Sigmoid colon (tissue), 4 donors: ENCODE data around the gene EHHADH.

Experiments used
- EP300 ChIP-seq, 4 donors: sonication (generic); formaldehyde crosslinking; IDR thresholded peaks; one replicate each; pipeline ENCODE4 v1.6.1; 2017; ENCODE audit warnings: antibody characterized with exemption in 4 of 4
- POLR2A ChIP-seq, 2 donors: fragments of 450-650 bp; IDR thresholded peaks; one replicate each; pipeline ENCODE4 v1.6.1; 2016; ENCODE audit warnings: antibody characterized with exemption in 2 of 2, mild to moderate bottlenecking in 2 of 2, moderate library complexity in 2 of 2
- POLR2AphosphoS5 ChIP-seq, 4 donors: sonication (generic); formaldehyde crosslinking; IDR thresholded peaks; one replicate each; pipeline ENCODE4 v1.6.1; 2017; ENCODE audit warnings: antibody characterized with exemption in 4 of 4
- TF ChIP-seq, protein P1 (sequence below), 4 experiments: fragments of 450-650 bp in 3 of 4; fragments of 200-600 bp in 1 of 4; IDR thresholded peaks; one replicate each; pipeline ENCODE4 v1.5.1; 2016 to 2019; ENCODE audit warnings: antibody characterized with exemption in 4 of 4, mild to moderate bottlenecking in 3 of 4, moderate library complexity in 2 of 4

DNA sequence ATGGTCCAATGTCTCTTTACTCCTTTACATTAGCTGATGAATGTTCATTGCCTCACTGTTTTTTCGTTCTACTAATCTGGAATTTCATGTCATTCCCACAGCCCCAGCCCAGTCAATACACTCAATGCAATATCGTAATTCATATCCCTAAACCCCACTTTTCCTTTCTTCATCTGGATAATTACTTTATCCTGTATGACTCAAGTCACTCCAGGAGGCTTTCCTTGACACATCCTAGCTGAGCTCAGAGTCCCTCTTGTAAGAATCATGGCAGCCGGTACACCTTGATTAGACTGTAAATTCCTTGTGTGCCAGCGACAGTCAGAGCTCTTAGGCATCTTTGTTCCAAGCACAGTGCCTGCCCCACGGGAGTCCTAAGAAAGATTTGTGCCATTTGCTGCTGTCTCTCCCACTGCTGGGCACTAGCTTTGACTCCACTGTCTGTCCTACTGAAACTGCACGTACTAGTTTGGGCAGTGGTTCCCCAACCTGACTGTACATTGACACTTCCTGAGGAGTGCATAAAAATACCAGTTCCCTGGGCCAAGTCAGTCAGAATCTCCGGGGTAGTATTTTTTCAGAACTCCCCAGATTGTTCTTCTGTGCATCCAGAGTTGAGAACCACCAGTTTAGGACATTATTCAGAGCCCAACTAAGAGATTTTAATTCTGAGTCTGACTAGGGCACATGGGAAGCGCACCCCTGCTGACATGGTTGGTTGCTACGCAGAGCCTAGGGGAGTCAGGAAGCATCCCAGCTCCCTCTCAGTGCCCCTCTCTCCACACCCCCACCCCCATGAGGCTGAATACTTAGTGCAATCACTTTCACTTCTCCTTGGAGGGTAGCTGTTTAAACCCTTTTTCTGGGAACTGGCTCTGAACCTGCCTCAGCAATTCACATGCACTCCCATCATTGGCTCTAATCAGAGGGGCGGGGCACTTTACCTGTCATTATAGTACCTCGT, 81.5 kb downstream of the EHHADH start:
- TF ChIP-seq, protein P1, sequence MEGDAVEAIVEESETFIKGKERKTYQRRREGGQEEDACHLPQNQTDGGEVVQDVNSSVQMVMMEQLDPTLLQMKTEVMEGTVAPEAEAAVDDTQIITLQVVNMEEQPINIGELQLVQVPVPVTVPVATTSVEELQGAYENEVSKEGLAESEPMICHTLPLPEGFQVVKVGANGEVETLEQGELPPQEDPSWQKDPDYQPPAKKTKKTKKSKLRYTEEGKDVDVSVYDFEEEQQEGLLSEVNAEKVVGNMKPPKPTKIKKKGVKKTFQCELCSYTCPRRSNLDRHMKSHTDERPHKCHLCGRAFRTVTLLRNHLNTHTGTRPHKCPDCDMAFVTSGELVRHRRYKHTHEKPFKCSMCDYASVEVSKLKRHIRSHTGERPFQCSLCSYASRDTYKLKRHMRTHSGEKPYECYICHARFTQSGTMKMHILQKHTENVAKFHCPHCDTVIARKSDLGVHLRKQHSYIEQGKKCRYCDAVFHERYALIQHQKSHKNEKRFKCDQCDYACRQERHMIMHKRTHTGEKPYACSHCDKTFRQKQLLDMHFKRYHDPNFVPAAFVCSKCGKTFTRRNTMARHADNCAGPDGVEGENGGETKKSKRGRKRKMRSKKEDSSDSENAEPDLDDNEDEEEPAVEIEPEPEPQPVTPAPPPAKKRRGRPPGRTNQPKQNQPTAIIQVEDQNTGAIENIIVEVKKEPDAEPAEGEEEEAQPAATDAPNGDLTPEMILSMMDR (IDR thresholded peaks at IDR 0.05), result no peak
- TF ChIP-seq POLR2A (IDR thresholded peaks at IDR 0.05), result no peak
- TF ChIP-seq POLR2AphosphoS5 (IDR thresholded peaks at IDR 0.05), result no peak
- TF ChIP-seq EP300 (IDR thresholded peaks at IDR 0.05), result no peak
